HEK293 (cell line): ENCODE measurements around the gene PODXL2.

Source experiments
- CTCF ChIP-seq: fragments of 450-650 bp; formaldehyde crosslinking; IDR thresholded peaks from 2 replicates; pipeline ENCODE4 v1.5.1; 2016; ENCODE audit warnings: missing biosample characterization, missing genetic modification characterization
- KLF17 ChIP-seq: fragments of 450-650 bp; formaldehyde crosslinking; IDR thresholded peaks from 2 replicates; pipeline ENCODE4 v1.5.1; 2016; ENCODE audit warnings: missing biosample characterization, missing genetic modification characterization
- YY1 ChIP-seq: fragments of 450-650 bp; formaldehyde crosslinking; IDR thresholded peaks from 2 replicates; pipeline ENCODE4 v1.5.1; 2018; ENCODE audit warnings: missing biosample characterization, missing genetic modification characterization
- ZNF274 ChIP-seq, 2 experiments: fragments of 200-500 bp in 1 of 2; fragments of 450-650 bp in 1 of 2; sonication (Bioruptor generic) in 1 of 2; formaldehyde crosslinking in 1 of 2; IDR thresholded peaks; 2 replicates each; pipeline versions ENCODE4 v1.5.1 to v1.6.1; 2014 to 2016; ENCODE audit warnings: borderline replicate concordance in 1 of 2, inconsistent platforms in 1 of 2, low read length in 1 of 2, missing biosample characterization in 1 of 2, missing genetic modification characterization in 1 of 2
- ZNF549 ChIP-seq: fragments of 450-650 bp; IDR thresholded peaks from 2 replicates; pipeline ENCODE4 v1.5.1; 2018; ENCODE audit warnings: missing biosample characterization, missing genetic modification characterization, mild to moderate bottlenecking, inconsistent platforms, moderate library complexity
- ZSCAN16 ChIP-seq: fragments of 450-650 bp; formaldehyde crosslinking; IDR thresholded peaks from 2 replicates; pipeline ENCODE4 v1.5.1; 2016; ENCODE audit warnings: missing biosample characterization, missing genetic modification characterization

- no peak for TF ChIP-seq ZSCAN16
- no peak for TF ChIP-seq YY1 (tag by site-specific recombination)
- no peak for TF ChIP-seq CTCF (tag by site-specific recombination)
- TF ChIP-seq KLF17 (tag by site-specific recombination): no peak
- TF ChIP-seq ZNF549 (tag by site-specific recombination): no peak
- no peak for TF ChIP-seq ZNF274 (IDR thresholded peaks at IDR 0.05; ENCODE audit: low read length)
- TF ChIP-seq ZNF274 (tag by site-specific recombination; IDR thresholded peaks at IDR 0.05; ENCODE audit: borderline replicate concordance): no peak
Observed at GRCh38 chr3:127706785-127707351, 77.9 kb downstream of the PODXL2 start.
